ENCODE measurements around the gene FIBCD1.

Gene FIBCD1

GRCh38 chr9:130980526-130980925, 41.5 kb upstream of the FIBCD1 start:
- no peak for TF ChIP-seq CTCF (IDR thresholded peaks at IDR 0.05; ENCODE audit: low read depth, low read length)
- no peak overlapping the region for H3K4me3 ChIP-seq (ENCODE audit: low read depth, low read length)

- TF ChIP-seq CTCF (IDR thresholded peaks at IDR 0.05; ENCODE audit: low read depth, low read length), result no peak
- no peak overlapping the region for H3K4me3 ChIP-seq (ENCODE audit: low read depth, low read length)
These were observed 40.7 kb upstream of the FIBCD1 start for GRCh38 chr9:130979591-130980385.

GRCh38 chr9:130977811-130978221, 38.8 kb upstream of the FIBCD1 start:
- no peak for TF ChIP-seq CTCF (IDR thresholded peaks at IDR 0.05; ENCODE audit: low read depth, low read length)
- H3K4me3 ChIP-seq (ENCODE audit: low read depth, low read length), result no peak overlapping the region

GRCh38 chr9:130975932-130976841, 37.1 kb upstream of the FIBCD1 start:
- H3K4me3 ChIP-seq (ENCODE audit: low read depth, low read length), result no peak overlapping the region
- TF ChIP-seq CTCF (IDR thresholded peaks at IDR 0.05; ENCODE audit: low read depth, low read length), result no peak

- TF ChIP-seq CTCF (IDR thresholded peaks at IDR 0.05; ENCODE audit: low read depth, low read length), result no peak
- no peak overlapping the region for H3K4me3 ChIP-seq (ENCODE audit: low read depth, low read length)
These were observed 36.1 kb upstream of the FIBCD1 start for GRCh38 chr9:130975156-130975555.

GRCh38 chr9:130974697-130975096, 35.6 kb upstream of the FIBCD1 start:
- no peak overlapping the region for H3K4me3 ChIP-seq (ENCODE audit: low read depth, low read length)
- TF ChIP-seq CTCF (IDR thresholded peaks at IDR 0.05; ENCODE audit: low read depth, low read length), result no peak

Data from WI38 (cell line).